HCT116 (cell line): ENCODE measurements around the gene SLC5A5. TPM values are rescaled to one million over a fixed set of nuclear protein-coding genes. Genes with fewer than 3 reads are reported as not detected.

ENCODE experiments used
- ATAC-seq: fragments of 200-7000 bp; cut with Tn5 transposase; 2 replicates; pipeline ENCODE4 v1.9.1; 2020; ENCODE audit warnings: mild to moderate bottlenecking, moderate library complexity
- BruUV-seq: library from RNA; stranded (reverse); fragments of 400-500 nt; replicated peaks from 2 replicates; lab custom pipeline; 2021; lab: Mats Ljungman, UMichigan
- CTCF ChIA-PET: fragments of 300-600 bp; sonication (Branson Sonifier 250); formaldehyde crosslinking; loops from one replicate; lab custom pipeline; 2021; ENCODE audit warnings: antibody characterized with exemption; lab: Charles Lee
- POLR2A ChIA-PET: fragments of 300-600, 350-600 bp; sonication (Branson Sonifier 250); formaldehyde crosslinking; loops from one replicate; lab custom pipeline; 2021; ENCODE audit warnings: antibody characterized with exemption; lab: Charles Lee
- RAD21 ChIA-PET, 2 experiments: fragments of 300-600 bp; sonication (Branson Sonifier 250); formaldehyde crosslinking; loops; one replicate each; lab custom pipeline; 2023; ENCODE audit warnings: low total read pairs in 2 of 2; ENCODE audit not compliant: uncharacterized antibody in 2 of 2, unreplicated experiment in 2 of 2, low non-redundant PET in 1 of 2; lab: Charles Lee
- DNase-seq: peaks from one replicate; pipeline ENCODE4 v3.0.0-alpha.2; 2010; ENCODE audit warnings: low read depth, low spot score
- H2AFZ ChIP-seq: fragments of 200-600 bp; shearing (Covaris generic), sonication (generic); 2 replicates; pipeline ENCODE4 v1.6.1; 2017; ENCODE audit warnings: low read depth, mixed run types, mixed read lengths, antibody characterized with exemption, low read length; ENCODE audit not compliant: poor library complexity, severe bottlenecking
- H3K27ac ChIP-seq: 2 replicates; pipeline ENCODE4 v1.5.1; 2012; ENCODE audit warnings: low read depth, low read length
- H3K27me3 ChIP-seq: fragments of 200-600 bp; sonication (generic); 2 replicates; pipeline ENCODE4 v1.6.1; 2016; ENCODE audit warnings: mixed run types, low read length, mixed read lengths; ENCODE audit not compliant: insufficient read depth
- H3K36me3 ChIP-seq, 2 experiments: fragments of 200-500 bp in 1 of 2; fragments of 200-600 bp in 1 of 2; sonication (Bioruptor generic) in 1 of 2; sonication (generic) in 1 of 2; 2 replicates each; pipeline versions ENCODE4 v1.5.1 to v1.6.1; 2014 to 2016; ENCODE audit warnings: low read length in 2 of 2, inconsistent platforms in 1 of 2, mixed read lengths in 1 of 2, mixed run types in 1 of 2; ENCODE audit not compliant: insufficient read depth in 2 of 2, control insufficient read depth in 1 of 2
- H3K4me1 ChIP-seq, 2 experiments: fragments of 200-600 bp in 1 of 2; sonication (generic) in 1 of 2; 2 replicates each; pipeline versions ENCODE4 v1.5.1 to v1.6.1; 2012 to 2017; ENCODE audit warnings: low read length in 2 of 2, inconsistent platforms in 1 of 2, mild to moderate bottlenecking in 1 of 2, mixed read lengths in 1 of 2, mixed run types in 1 of 2, moderate library complexity in 1 of 2; ENCODE audit not compliant: insufficient read depth in 2 of 2, control insufficient read depth in 1 of 2
- H3K4me2 ChIP-seq: fragments of 200-600 bp; sonication (generic); 2 replicates; pipeline ENCODE4 v1.6.1; 2017; ENCODE audit warnings: mixed run types, low read length, mixed read lengths
- H3K4me3 ChIP-seq, 2 experiments: fragments of 200-600 bp in 1 of 2; sonication (generic) in 1 of 2; replicated peaks in 1 of 2; 2 replicates each; pipeline ENCODE4 v1.5.1; 2011 to 2016; ENCODE audit warnings: low read length in 2 of 2, control low read depth in 1 of 2, low read depth in 1 of 2, mild to moderate bottlenecking in 1 of 2, mixed read lengths in 1 of 2, mixed run types in 1 of 2
- H3K79me2 ChIP-seq: fragments of 200-600 bp; sonication (generic); 2 replicates; pipeline ENCODE4 v1.6.1; 2017; ENCODE audit warnings: mild to moderate bottlenecking, mixed run types, low read length, moderate library complexity, mixed read lengths; ENCODE audit not compliant: insufficient read depth
- H3K9ac ChIP-seq: fragments of 200-600 bp; sonication (generic); 2 replicates; pipeline ENCODE4 v1.6.1; 2016; ENCODE audit warnings: low read length, mixed read lengths
- H3K9me2 ChIP-seq: fragments of 200-600 bp; sonication (generic), shearing (Covaris generic); 2 replicates; pipeline ENCODE4 v1.6.1; 2017; ENCODE audit warnings: mixed run types, mild to moderate bottlenecking, moderate library complexity; ENCODE audit not compliant: insufficient read depth
- H3K9me3 ChIP-seq, 2 experiments: fragments of 200-500 bp in 1 of 2; fragments of 200-600 bp in 1 of 2; sonication (Bioruptor generic) in 1 of 2; sonication (generic) in 1 of 2; 2 replicates each; pipeline ENCODE4 v1.6.1; 2014 to 2017; ENCODE audit warnings: low read length in 2 of 2, mixed read lengths in 2 of 2, inconsistent platforms in 1 of 2, low read depth in 1 of 2, mild to moderate bottlenecking in 1 of 2, mixed run types in 1 of 2, moderate library complexity in 1 of 2; ENCODE audit not compliant: control insufficient read depth in 1 of 2, insufficient read depth in 1 of 2
- H4K20me1 ChIP-seq: fragments of 200-600 bp; sonication (generic), shearing (Covaris generic); 2 replicates; pipeline ENCODE4 v1.6.1; 2017; ENCODE audit warnings: mixed run types, mild to moderate bottlenecking, moderate library complexity; ENCODE audit not compliant: insufficient read depth
- CBX3 ChIP-seq: IDR thresholded peaks from 2 replicates; pipeline ENCODE4 v1.6.1; 2012; ENCODE audit warnings: low read depth
- CTCF ChIP-seq, 3 experiments: fragments of 200-600 bp in 1 of 3; sonication (generic) in 1 of 3; IDR thresholded peaks in 2 of 3; conservative IDR thresholded peaks in 1 of 3; 2 replicates each; pipeline ENCODE4 v1.5.1; 2012 to 2017; ENCODE audit warnings: low read depth in 2 of 3, low read length in 2 of 3, antibody characterized with exemption in 1 of 3, borderline replicate concordance in 1 of 3, control low read depth in 1 of 3, mild to moderate bottlenecking in 1 of 3, mixed read lengths in 1 of 3, mixed run types in 1 of 3, moderate library complexity in 1 of 3; ENCODE audit not compliant: insufficient read depth in 1 of 3
- EGR1 ChIP-seq: IDR thresholded peaks from 2 replicates; pipeline ENCODE4 v1.6.1; 2012; ENCODE audit warnings: low read depth
- ELF1 ChIP-seq: IDR thresholded peaks from 2 replicates; pipeline ENCODE4 v1.6.1; 2012; ENCODE audit warnings: low read depth, borderline replicate concordance
- EZH2 ChIP-seq: fragments of 200-600 bp; sonication (generic); IDR thresholded peaks from 2 replicates; pipeline ENCODE4 v1.6.1; 2017; ENCODE audit warnings: antibody characterized with exemption, mixed run types
- EZH2phosphoT487 ChIP-seq: fragments of 200-600 bp; IDR thresholded peaks from 2 replicates; pipeline ENCODE4 v1.6.1; 2018; ENCODE audit warnings: antibody characterized with exemption, borderline replicate concordance
- FOSL1 ChIP-seq: IDR thresholded peaks from 2 replicates; pipeline ENCODE4 v1.6.1; 2012; ENCODE audit warnings: low read depth
- JUND ChIP-seq: IDR thresholded peaks from 2 replicates; pipeline ENCODE4 v1.6.1; 2012
- POLR2A ChIP-seq: IDR thresholded peaks from 2 replicates; pipeline ENCODE4 v1.7.0; 2011; ENCODE audit warnings: borderline replicate concordance; ENCODE audit not compliant: insufficient read depth, insufficient read length; ENCODE audit errors: extremely low read depth
- POLR2AphosphoS5 ChIP-seq: IDR thresholded peaks from 2 replicates; pipeline ENCODE4 v1.6.1; 2011; ENCODE audit warnings: mild to moderate bottlenecking, low read depth, low read length, moderate library complexity
- RAD21 ChIP-seq: IDR thresholded peaks from 2 replicates; pipeline ENCODE4 v1.6.1; 2012; ENCODE audit warnings: low read depth, mild to moderate bottlenecking
- SIN3A ChIP-seq: IDR thresholded peaks from 2 replicates; pipeline ENCODE4 v1.6.1; 2012; ENCODE audit warnings: low read depth
- SP1 ChIP-seq: IDR thresholded peaks from 2 replicates; pipeline ENCODE4 v1.6.1; 2012; ENCODE audit warnings: low read depth
- SRF ChIP-seq: IDR thresholded peaks from 2 replicates; pipeline ENCODE4 v1.6.1; 2012; ENCODE audit warnings: low read depth
- YY1 ChIP-seq: IDR thresholded peaks from 2 replicates; pipeline ENCODE4 v1.6.1; 2011; ENCODE audit warnings: low read length, low read depth, moderate library complexity, mild to moderate bottlenecking; ENCODE audit not compliant: insufficient replicate concordance; ENCODE audit errors: extremely low read depth
- ZFX ChIP-seq: fragments of 450-650 bp; IDR thresholded peaks from 2 replicates; pipeline ENCODE4 v1.6.1; 2017
- ZNF274 ChIP-seq: fragments of 200-500 bp; sonication (Bioruptor generic); IDR thresholded peaks from 2 replicates; pipeline ENCODE4 v1.6.1; 2014; ENCODE audit warnings: mild to moderate bottlenecking, low read depth, low read length, inconsistent platforms
- intact Hi-C: fragments of 100-400 bp; cut with micrococcal nuclease; formaldehyde crosslinking; loops from 2 replicates; pipeline ENCODE4 v1.10.0; 2022
- total RNA-seq: library from RNA; stranded (reverse); gene quantifications from one replicate; pipeline ENCODE4 v1.2.1, GENCODE V29; 2021; ENCODE audit not compliant: unreplicated experiment

SLC5A5 gene
- total RNA-seq, 1 experiment from 2014 or later = 0.59 TPM

GRCh38 chr19:17861542-17862402, 10.0 kb upstream of the SLC5A5 start:
- POLR2A ChIA-PET = interaction anchor here (1.1 kb wide), 1 partner anchor 88 kb away, joined by 3 read pairs; no protein-coding TSS in a partner anchor
- Histone ChIP-seq H3K4me1 (peaks cover 39 to 61% of the 10 kb centered on the region in 2 experiments), H3K27ac (peak overlapping the region; percentile 84), H3K9ac (peak overlapping the region; percentile 100), H3K9me3 (no peaks in the 10 kb centered on the region), H3K79me2 (peaks cover 41% of the 10 kb centered on the region), H2AFZ (no peak overlapping the region), H4K20me1 (peaks cover 17% of the 10 kb centered on the region; the same call in 1 of the 2 replicates), H3K4me2 (peak overlapping the region; percentile 92), H3K4me3 (peak overlapping the region; percentile 82 to 93), H3K27me3 (no peaks in the 10 kb centered on the region), H3K9me2 (no peaks in the 10 kb centered on the region), H3K36me3 (peaks cover 20 to 46% of the 10 kb centered on the region in 2 experiments)
- DNase-seq (no peak), ATAC-seq (no peak)
- TF ChIP-seq YY1 = no peak
- TF ChIP-seq POLR2AphosphoS5 = 0 out of 2 replicates have a peak, but pooled peaks have one; percentile 32
- BruUV-seq = no TSS peak
- intact Hi-C loops = no loop called here
- RAD21 ChIA-PET = no interaction called here
- CTCF ChIA-PET = no interaction called here

DNA sequence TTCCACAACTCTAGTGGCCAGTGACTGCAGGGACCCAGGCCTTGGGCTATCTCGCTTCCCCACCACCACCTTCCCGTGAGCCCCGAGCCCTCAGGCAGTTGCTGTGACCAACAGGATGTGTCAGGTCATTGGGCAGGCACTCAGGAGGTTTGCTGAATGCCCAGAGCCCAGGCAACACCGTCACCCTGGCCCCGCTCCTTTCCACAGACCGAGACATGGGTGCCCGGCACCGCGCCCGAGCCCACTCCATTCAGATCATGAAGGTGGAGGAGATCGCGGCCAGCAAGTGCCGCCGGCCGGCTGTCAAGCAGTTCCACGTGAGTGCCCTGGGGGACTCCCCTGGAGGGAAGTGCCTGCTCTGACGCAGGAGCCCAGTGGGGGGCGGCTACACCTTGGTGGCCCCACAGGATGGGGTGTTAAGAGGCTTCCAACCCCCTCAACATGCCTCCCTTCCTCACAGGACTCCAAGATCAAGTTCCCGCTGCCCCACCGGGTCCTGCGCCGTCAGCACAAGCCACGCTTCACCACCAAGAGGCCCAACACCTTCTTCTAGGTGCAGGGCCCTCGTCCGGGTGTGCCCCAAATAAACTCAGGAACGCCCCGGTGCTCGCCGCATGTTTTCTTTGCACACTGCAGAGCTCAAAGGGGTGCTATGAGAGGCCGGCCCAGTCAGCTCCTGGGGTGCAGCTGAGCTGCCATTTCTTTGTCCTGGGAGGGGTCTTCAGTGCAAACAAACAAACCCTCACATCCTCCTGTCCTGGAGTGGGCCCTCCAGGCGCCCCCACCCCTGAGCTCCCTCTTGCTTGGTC, 8.8 kb upstream of the SLC5A5 start:
- no peak overlapping the region for H3K4me3 ChIP-seq
- BruUV-seq = no TSS peak
- peaks cover 17% of the 10 kb centered on the region; the same call in 1 of the 2 replicates for H4K20me1 ChIP-seq

More for the DNA sequence above, 8.8 kb upstream of the SLC5A5 start:
- TF ChIP-seq EZH2phosphoT487 (no peak), SRF (no peak), RAD21 (no peak), ZFX (no peak), EGR1 (no peak), ZNF274 (no peak), FOSL1 (no peak), SIN3A (no peak), YY1 (no peak), POLR2AphosphoS5 (no peak), CTCF (IDR thresholded peaks at IDR 0.05 in 2 of 3, conservative IDR thresholded peaks at IDR 0.05 in 1 of 3; ENCODE audit: borderline replicate concordance in 1 of 3, insufficient read depth in 1 of 3, low read depth in 2 of 3, low read length in 2 of 3) (no peak), JUND (no peak), CBX3 (no peak), SP1 (no peak), ELF1 (no peak), EZH2 (no peak), POLR2A (no peak)
- intact Hi-C loops = no loop called here
- H3K36me3 ChIP-seq = peaks cover 20 to 46% of the 10 kb centered on the region in 2 experiments
- H3K27ac ChIP-seq = peak overlapping the region; percentile 84
- CTCF ChIA-PET = no interaction called here
- DNase-seq (no peak), ATAC-seq (no peak)
- peak overlapping the region; percentile 100 for H3K9ac ChIP-seq
- no peaks in the 10 kb centered on the region for H3K9me3 ChIP-seq
- H3K79me2 ChIP-seq = peaks cover 41% of the 10 kb centered on the region
- POLR2A ChIA-PET = interaction anchor here (0.8 to 4.0 kb wide), 3 partner anchors 32 to 70 kb away, joined by 4 to 34 read pairs (median 7); partner anchors contain the start of gene CCDC124
- H3K4me1 ChIP-seq = peaks cover 39 to 64% of the 10 kb centered on the region in 2 experiments
- H3K4me2 ChIP-seq = peak overlapping the region; percentile 92
- H3K27me3 ChIP-seq = no peaks in the 10 kb centered on the region
- H2AFZ ChIP-seq = no peak overlapping the region
- no peaks in the 10 kb centered on the region for H3K9me2 ChIP-seq
- RAD21 ChIA-PET = no interaction called here
